GM20431 (cell line): ENCODE results near the gene LSM14B.
"Not testable (repeated sequence)": the region's sequence is repeated elsewhere in the genome, so short reads cannot be mapped to it uniquely, and the experiment has no call there.

ENCODE experiments used
- in situ Hi-C: fragments of 300-500 bp; cut with MseI, MboI; formaldehyde crosslinking; loops from one replicate; pipeline ENCODE4 v1.15.0; 2020; ENCODE audit warnings: low sequenced_read_pairs; ENCODE audit not compliant: unreplicated experiment

LSM14B gene

GRCh38 chr20:62121776-62122653, at the start of gene LSM14B:
Gene LSM14B, plus strand, starts transcription at chr20:62122475. Its CDS starts 192 bp downstream, at chr20:62122667.
- in situ Hi-C loops = no loop called here

GRCh38 chr20:62073323-62073722, 49.0 kb upstream of the LSM14B start:
- in situ Hi-C loops = no loop called here

DNA sequence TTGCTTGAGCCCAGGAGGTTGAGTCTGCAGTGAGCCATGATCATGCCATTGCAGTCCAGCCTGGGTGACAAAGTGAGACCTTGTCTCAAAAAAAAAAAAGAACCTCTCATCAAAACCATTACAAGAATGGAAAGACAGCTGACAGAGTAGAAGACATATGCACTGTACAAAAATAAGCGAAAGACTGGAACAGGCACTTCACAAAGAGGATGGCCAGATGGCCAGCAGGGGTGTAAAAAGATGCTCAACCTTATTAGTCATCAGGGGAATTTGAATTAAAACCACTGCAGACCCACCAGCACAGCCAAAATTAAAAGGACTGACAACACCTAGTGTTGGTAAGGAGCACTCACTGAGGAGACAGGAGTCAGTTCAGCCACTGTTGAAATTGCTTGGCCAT, 43.1 kb upstream of the LSM14B start:
- in situ Hi-C loops = no loop called here

DNA sequence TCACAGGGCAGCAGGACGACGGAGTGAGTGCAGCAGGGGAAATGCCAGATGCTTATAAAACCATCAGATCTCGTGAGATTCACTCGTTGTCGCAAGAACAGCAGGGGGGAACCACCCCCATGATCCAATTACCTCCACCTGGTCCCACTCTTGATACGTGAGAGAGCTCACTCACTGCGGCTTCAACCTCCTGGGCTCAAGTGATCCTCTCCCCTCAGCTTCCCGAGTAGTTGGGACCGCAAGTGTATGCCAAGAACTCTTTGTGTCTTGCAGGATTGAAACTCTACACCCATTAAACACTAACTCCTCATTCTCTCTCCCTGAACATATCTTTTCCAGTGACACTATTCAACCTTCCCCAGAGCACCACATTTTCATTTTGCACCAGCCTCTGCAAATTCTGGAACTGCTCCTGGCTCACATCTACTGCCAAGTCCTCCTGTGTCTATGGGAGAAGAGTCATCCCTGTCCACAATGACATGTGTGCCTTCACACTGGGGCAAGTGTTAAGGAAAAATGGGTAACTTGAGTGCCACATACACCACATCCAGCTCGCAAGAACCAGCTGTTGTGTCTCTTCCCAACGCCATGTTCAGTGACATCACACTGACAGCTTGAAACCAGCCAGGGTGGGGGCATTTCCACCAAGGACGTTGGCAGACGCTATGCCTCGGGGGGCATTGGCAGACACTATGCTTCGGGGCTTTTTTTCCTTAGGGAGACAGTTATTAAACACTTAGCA, 41.9 kb upstream of the LSM14B start:
- in situ Hi-C loops = no loop called here

DNA sequence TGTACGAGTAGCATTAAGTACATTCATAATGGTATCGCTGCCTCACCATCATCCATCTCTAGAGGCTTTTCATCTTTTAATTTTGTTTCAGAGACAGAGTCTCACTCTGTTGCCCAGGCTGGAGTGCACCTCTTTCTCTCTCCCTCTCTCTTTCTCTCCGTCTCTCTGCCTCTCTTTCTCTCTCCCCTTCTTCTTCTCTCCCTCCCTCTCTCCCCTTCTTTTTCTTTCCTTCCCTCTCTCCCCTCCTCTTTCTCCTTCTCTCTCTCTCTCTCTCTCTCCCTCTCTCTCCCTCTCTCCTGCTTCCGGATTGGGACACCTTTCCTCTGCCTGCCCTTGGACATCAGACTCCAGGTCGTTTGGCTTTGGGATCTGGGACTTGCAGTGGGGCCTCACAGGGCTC, 39.0 kb upstream of the LSM14B start:
- in situ Hi-C loops = no loop called here

- in situ Hi-C loops = not testable (repeated sequence)
These were observed 38.1 kb upstream of the LSM14B start for GRCh38 chr20:62084224-62084623.

GRCh38 chr20:62085206-62085605, 37.1 kb upstream of the LSM14B start:
- in situ Hi-C loops = no loop called here

DNA sequence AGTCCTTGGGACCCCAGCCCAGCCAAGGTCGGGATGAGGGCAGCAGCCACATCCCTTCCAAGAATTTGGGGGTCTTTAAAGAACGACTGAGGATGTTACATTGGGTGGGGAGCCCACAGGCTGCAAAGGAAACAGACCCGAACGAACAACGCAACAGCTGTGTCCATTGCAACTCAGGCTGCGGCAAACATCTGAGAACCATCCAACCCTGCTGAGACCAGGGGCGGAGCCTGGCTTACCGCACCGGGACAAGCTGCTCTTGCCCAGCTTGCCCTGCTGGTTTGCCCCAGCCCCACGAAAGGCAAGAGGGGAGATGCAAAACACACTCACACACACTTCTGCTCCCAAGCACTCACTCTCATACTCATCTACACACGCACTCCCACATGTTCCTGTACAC, 35.0 kb upstream of the LSM14B start:
- in situ Hi-C loops = no loop called here

DNA sequence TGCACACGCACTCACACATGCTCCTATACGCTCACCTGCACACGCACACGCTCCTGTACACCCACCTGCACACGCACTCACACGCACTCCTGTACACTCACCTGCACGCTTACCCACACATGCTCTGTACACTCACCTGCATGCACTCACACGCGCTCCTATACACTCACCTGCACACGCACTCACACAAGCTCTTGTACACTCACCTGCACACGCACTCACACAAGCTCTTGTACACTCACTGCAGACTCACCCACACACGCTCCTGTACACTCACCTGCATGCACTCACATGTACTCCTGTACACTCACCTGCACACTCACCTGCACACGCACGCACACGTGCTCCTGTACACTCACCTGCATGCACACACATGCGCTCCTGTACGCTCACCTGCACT, 34.6 kb upstream of the LSM14B start:
- in situ Hi-C loops = no loop called here

GRCh38 chr20:62088258-62089127, 33.8 kb upstream of the LSM14B start:
- in situ Hi-C loops = no loop called here

DNA sequence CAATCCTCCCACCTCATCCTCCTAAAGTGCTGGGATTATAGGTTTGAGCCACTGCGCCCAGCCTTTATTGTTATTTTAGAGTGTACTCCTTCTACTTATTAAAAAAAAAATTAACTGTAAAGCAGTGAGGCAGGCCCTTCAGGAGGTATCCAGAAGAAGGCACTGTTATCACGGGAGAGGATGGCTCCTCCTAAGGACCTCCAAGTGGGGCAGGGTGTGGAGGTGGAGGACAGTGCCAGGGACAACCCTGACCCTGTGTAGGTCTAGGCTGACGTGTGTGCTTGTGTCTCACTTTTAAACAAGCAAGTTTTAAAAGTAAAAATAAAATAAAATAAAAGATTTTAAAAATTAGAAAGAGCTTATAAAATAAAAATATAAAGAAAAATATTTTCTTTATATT, 32.9 kb upstream of the LSM14B start:
- in situ Hi-C loops = no loop called here

DNA sequence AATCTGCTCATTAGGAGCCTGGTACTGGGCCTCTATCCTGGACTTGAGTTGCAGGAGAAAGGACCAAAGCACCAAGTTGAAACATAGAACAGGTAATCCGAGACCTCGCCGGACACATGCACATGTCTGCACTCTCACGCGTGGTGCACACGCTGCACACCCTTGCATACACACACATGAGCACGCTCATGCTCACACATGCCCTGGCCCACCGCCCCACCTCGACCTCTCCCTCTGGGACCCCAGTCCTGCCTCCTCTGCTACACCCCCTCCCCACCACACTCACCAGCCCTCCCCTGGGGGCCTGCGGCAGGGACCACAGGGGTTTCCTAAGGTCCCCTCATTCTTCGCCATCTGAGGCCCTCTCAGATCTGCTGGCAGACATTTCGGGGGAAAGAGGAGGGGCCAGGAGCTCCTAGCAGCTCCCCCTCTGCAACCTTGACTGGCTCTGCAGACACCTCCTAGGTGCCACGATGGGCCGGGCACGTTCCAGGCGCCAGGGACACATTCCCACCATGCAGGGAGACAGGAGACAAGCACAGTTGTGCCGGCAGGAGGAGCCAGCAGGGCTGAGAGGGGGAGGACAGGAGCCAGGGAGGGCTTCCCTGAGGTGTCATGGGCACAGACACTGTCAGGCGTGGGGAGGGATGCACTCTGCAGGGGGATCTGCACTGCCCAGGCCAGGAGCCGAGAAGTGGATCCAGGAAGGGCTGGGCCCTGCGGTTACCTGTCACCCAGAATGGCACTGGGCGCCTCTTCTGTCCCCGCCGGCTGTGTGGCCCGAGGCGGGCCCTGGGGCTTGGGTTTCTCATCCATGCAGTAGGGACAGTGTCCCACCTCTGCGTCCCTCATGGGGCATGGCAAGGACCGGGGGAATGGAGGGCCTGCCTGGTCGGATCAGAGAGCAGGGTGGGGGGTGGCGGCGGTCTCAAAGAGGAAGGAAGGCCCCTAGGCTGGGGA, 25.6 kb upstream of the LSM14B start:
- in situ Hi-C loops = no loop called here

DNA sequence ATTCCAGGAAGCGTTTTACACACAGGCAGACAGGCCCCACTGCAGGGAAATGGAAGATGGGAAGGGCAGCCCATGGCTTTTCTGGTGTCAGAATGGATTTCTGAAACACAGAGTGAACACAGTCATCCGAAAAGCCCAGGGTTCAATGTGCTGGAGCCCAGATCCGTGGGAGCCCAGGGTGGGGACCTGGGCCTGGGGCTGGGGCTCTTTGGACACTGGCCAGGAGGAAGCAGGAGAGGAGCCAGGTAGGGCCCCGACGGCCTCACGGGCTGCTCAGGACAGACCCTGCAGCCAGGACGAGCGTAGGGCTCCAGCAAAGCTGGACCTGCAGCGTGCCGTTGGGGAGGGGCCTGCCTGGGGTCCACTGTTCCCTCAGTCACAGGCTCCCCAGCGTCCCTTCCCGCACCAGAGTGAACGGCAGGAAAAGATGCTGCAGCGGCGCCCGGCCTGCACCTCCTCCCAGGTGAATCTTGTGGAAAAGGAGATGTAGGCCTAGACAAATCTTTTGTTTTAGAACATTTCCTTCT, 24.3 kb upstream of the LSM14B start:
- in situ Hi-C loops = no loop called here

- in situ Hi-C loops = no loop called here
These were observed 21.2 kb upstream of the LSM14B start for GRCh38 chr20:62101078-62101477.

DNA sequence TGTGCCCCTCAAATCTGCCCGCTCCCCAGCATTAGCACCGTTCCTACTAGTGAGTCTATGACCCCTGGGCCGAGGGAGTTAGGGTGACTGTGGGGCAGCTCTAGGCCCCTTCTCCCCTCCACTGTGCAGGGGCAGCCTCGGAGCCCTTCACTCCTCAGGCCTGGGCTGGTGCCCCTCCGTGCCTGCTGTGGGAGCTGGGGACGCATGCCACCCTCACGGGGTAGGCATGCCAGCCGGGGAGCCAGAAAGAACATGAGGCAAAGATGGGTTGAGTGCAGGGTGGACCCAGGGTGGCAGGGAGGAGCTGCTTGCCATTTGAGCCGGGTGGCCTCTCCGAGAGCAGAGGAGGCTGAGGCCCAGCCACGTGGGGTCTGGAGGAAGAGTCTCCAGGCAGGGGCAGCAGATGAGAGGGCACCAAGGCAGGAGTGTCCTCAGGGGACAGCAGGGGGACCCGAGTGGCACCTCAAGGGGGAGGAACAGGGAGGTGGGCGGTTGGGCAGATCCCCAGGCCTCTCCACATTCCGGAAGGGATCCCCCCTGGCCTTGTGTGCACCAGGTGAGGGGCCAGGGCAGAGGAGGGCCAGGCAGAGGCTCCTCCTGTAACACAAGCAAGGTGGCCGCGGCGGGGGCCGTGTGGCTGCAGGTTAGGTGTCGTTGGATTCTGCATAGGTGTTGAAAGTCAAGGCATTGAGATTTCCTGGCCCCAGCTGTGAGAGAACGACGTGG, 18.6 kb upstream of the LSM14B start:
- in situ Hi-C loops = no loop called here

DNA sequence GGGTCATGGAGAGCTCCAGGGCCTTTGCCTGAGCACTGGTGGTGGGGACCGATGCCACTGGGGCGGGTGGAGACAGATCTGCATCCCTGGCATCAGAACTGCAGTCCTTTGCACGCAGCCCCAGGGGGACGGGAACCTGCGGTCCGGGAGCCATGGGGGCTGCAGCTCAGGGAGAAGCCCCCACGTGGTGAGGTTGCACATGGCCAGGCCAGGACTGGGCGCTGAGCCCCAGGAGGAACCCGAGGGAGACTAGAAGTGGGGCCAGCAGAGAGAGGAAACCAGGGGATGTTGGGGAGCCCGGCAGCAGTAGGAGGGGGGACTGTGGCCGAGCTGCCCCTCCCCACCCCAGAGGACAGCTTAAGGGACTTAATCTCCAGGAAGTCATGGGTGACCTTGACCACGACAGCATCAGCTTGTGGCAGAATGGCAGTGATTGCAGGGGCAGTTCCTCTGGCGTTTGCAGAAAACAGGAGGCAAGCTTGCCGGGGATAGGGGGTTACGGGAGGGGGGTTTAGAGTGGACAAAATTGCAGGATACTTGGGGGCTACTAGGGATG, 18.0 kb upstream of the LSM14B start:
- in situ Hi-C loops = no loop called here

DNA sequence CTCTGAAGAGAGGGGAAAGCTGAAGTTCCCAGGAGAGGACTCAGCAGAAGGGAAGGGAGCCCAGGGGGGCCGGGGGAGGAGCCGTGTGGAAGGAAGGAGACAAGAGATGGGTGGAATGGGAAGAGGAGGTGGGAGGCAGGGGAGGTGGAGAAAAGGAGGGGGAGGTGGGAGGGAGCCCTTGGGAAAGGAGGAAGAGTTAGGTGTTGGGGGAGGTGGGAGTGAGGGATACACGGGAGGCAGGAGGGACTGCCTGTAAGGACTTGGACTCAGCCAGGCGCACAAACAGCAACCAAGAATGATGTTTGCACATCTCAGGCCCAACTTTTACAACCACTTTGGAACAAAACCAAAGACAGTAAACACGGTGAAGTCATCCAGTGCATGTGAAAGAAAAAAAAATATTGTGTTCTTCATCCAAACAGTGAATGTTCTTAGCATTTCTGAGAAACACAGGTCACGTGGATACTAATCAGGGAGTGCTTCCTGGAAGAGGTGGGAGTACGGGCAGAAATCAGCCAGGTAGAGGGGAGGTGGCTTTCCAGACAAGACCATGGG, 17.4 kb upstream of the LSM14B start:
- in situ Hi-C loops = no loop called here

DNA sequence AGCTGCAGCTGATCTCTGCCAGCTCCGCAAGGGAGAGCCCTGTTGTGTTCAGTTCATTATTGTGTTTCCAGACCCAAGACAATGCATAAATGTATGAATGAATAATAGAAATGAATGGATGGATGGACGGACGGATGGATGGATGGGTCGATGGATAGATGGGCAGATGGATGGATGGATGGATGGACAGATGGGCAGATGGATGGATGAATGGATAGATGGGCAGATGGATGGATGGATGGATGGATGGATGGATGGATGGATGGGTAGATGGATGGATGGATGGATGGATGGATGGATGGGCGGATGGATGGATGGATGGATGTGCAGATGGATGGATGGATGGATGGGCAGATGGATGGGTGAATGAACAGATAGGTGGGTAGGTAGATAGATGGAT, 16.7 kb upstream of the LSM14B start:
- in situ Hi-C loops = no loop called here
